GM18868 (cell line): Measurements from ENCODE around the gene SLC24A2.

Experiments
- ATAC-seq: cut with Tn5 transposase; IDR thresholded peaks from one replicate; pipeline ENCODE4 v1.9.1; 2021; ENCODE audit warnings: mild to moderate bottlenecking, moderate library complexity; ENCODE audit not compliant: unreplicated experiment

SLC24A2 gene

GRCh38 chr9:19768798-19769197 is 20.0 kb downstream of the SLC24A2 start:
- no peak for ATAC-seq

GRCh38 chr9:19759066-19759465 is 29.8 kb downstream of the SLC24A2 start:
- no peak for ATAC-seq

- no peak for ATAC-seq
These were observed 31.1 kb downstream of the SLC24A2 start for GRCh38 chr9:19757745-19758144.

- ATAC-seq: no peak
These were observed 33.9 kb downstream of the SLC24A2 start for GRCh38 chr9:19754921-19755320.

- ATAC-seq: no peak
These were observed 40.3 kb downstream of the SLC24A2 start for GRCh38 chr9:19748278-19749126.

GRCh38 chr9:19746223-19746622 is 42.6 kb downstream of the SLC24A2 start:
- ATAC-seq: no peak

- ATAC-seq: no peak
These were observed 47.7 kb downstream of the SLC24A2 start for GRCh38 chr9:19741178-19741577.
